ENCODE results near the gene PREX1. TPM values are rescaled to one million over a fixed set of nuclear protein-coding genes. Genes with fewer than 3 reads are reported as not detected.
A peak's percentile ranks its signal among the peaks of the same experiment; 100 is the strongest.

PREX1 gene
- total RNA-seq, 4 donors from 2014 or later = 9.9 to 150 (median 18.4) TPM

DNA sequence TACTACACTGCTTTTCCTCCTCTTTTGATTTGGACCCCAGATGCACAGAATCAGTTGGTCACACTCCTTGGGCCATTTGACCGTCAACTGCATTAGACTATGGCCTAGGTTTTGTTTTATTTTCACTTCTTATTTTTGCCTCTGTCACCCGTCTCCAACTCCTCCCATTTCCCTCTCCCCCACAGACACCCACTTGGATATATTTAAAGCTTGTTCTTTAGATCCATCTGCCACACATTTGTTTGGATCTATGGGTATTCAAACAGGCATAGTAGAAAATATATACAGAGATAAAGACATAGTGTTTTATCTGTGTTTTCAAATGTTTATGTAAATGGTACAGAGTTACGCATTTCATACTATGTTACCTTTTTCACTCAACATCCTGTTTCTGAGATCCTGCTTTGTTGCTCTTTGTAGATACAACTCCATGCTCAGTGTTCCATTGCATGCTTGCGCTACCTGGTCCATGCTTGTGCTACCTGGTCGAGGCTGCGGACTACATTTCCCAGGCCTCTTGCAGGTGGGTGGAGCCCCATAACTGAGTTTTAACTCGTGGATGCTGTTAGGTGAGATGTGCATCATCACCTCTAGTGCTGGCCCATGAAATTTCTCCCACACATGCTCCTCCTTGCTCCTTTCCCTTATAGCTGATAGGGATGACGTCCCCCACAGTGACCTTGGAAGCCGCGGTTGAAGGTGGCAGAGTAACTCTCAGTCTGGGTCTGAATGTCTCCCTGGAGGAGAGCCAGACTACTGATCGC is 11.5 kb upstream of the PREX1 start:
- Histone ChIP-seq H3K9me3 (no peaks in the 10 kb centered on the region), H3K27me3 (no peaks in the 10 kb centered on the region), H3K4me3 (no peak overlapping the region), H3K27ac (peak overlapping the region in 1 of 4 donors; percentile 38), H3K4me1 (no peaks in the 10 kb centered on the region), H3K36me3 (no peaks in the 10 kb centered on the region)
- peak in 1 of 3 donors; percentile 55 for DNase-seq
- TF ChIP-seq POLR2A (IDR thresholded peaks at IDR 0.05) = no peak
- no peak for TF ChIP-seq CTCF (IDR thresholded peaks at IDR 0.05)

DNA sequence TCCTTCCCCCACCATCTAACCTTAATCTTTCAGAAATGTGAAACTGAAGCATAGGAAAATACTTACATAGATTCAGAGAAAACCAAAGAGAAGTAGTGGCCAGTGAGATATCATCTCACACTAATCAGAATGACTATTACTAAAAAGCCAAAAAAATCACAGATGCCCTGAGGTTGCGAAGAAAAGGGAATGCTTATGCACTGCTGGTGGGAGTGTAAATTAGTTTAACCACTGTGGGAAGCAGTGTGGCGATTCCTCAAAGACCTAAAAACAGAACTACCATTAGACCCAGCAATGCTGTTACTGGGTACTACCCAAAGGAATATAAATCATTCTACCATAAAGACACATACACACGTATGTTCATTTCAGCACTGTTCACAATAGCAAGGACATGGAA is 9.2 kb upstream of the PREX1 start:
- no peaks in the 10 kb centered on the region for H3K36me3 ChIP-seq
- H3K27me3 ChIP-seq = no peaks in the 10 kb centered on the region
- no peaks in the 10 kb centered on the region for H3K9me3 ChIP-seq
- peaks cover 0 to 7% (median 4%) of the 10 kb centered on the region in 4 donors for H3K4me1 ChIP-seq
- H3K4me3 ChIP-seq = no peak overlapping the region
- DNase-seq = no peak
- H3K27ac ChIP-seq = no peak overlapping the region
- TF ChIP-seq POLR2A (IDR thresholded peaks at IDR 0.05) (no peak), CTCF (IDR thresholded peaks at IDR 0.05) (no peak)

DNA sequence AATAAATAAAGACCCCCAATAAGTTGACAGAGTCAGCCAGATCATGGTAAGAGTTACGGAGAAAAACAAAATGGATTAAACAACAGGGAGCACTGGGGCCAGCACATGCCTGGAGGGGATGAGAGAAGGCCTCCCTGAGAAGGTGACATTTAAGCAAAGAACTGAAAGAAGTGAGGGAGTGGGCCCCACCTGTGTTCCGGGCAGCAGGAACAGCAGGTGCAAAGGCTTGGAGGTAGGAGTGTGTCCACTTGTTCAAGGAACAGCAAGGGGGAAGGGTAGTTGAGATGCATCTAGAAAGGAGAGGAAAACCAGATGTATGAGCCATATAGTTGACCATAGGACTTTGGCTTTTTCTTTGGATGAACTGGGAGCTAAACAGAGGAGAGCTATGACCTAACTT is 7.6 kb upstream of the PREX1 start:
- Histone ChIP-seq H3K27ac (no peak overlapping the region), H3K9me3 (no peaks in the 10 kb centered on the region), H3K27me3 (no peaks in the 10 kb centered on the region), H3K4me3 (no peak overlapping the region), H3K36me3 (no peaks in the 10 kb centered on the region), H3K4me1 (peaks cover 0 to 11% (median 7%) of the 10 kb centered on the region in 4 donors)
- no peak for DNase-seq
- TF ChIP-seq CTCF (IDR thresholded peaks at IDR 0.05) (no peak), POLR2A (IDR thresholded peaks at IDR 0.05) (no peak)

- Histone ChIP-seq H3K4me1 (peaks cover 0 to 11% (median 7%) of the 10 kb centered on the region in 4 donors), H3K4me3 (no peak overlapping the region), H3K9me3 (no peaks in the 10 kb centered on the region), H3K36me3 (no peaks in the 10 kb centered on the region), H3K27ac (no peak overlapping the region), H3K27me3 (no peaks in the 10 kb centered on the region)
- no peak for DNase-seq
- TF ChIP-seq POLR2A (IDR thresholded peaks at IDR 0.05) (no peak), CTCF (IDR thresholded peaks at IDR 0.05) (no peak)
Measured at GRCh38 chr20:48834278-48834677, 6.5 kb upstream of the PREX1 start.

DNA sequence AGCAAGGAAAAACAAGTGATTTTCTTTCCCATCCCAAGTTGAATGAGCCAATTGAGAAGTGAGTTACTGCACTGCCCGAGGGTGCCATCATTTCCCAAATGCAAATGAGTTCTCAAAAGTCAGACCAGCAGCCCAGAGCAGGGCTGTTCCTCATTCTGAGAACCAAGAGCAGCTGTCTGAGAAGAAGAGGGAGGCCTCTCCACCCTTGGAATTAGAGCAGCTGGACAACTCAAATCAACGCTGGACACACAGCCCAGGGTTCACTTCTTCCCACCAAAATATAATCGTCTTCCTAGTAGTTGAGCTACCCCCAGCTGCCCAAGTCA is 4.6 kb upstream of the PREX1 start:
- H3K4me3 ChIP-seq = no peak overlapping the region
- no peaks in the 10 kb centered on the region for H3K27me3 ChIP-seq
- H3K9me3 ChIP-seq = no peaks in the 10 kb centered on the region
- H3K4me1 ChIP-seq = peaks cover 0 to 14% (median 8%) of the 10 kb centered on the region in 4 donors
- H3K27ac ChIP-seq = peak overlapping the region in 1 of 4 donors; percentile 70
- DNase-seq = peak in 1 of 3 donors; percentile 60
- TF ChIP-seq POLR2A (IDR thresholded peaks at IDR 0.05) = no peak
- TF ChIP-seq CTCF (IDR thresholded peaks at IDR 0.05) = no peak
- no peaks in the 10 kb centered on the region for H3K36me3 ChIP-seq
